ENCODE measurements around the gene EXOC6B. TPM values are rescaled to one million over a fixed set of nuclear protein-coding genes. Genes with fewer than 3 reads are reported as not detected.

The EXOC6B gene
- total RNA-seq, 1 experiment from 2014 or later: 26.5 TPM

GRCh38 chr2:72146347-72147302 is 679.2 kb downstream of the EXOC6B start:
- Histone ChIP-seq H3K27me3 (replicated peaks) (peaks cover 57% of the 10 kb centered on the region), H3K27ac (no peak overlapping the region), H3K4me3 (no peak overlapping the region), H3K4me1 (replicated peaks) (peaks cover 39% of the 10 kb centered on the region), H3K9me3 (replicated peaks) (peaks cover 11% of the 10 kb centered on the region), H3K36me3 (no peaks in the 10 kb centered on the region)
- peak in 1 of 2 experiments; percentile 37 for DNase-seq (ENCODE audit: low read depth in 1 of 2, low spot score in 2 of 2)

- peaks cover 55% of the 10 kb centered on the region for H3K27me3 ChIP-seq (replicated peaks)
- peaks cover 39% of the 10 kb centered on the region for H3K4me1 ChIP-seq (replicated peaks)
- H3K36me3 ChIP-seq: no peaks in the 10 kb centered on the region
- no peak overlapping the region; the same call in 1 of the 2 replicates for H3K4me3 ChIP-seq
- H3K27ac ChIP-seq: no peak overlapping the region
- no peak for DNase-seq (ENCODE audit: low read depth in 1 of 2, low spot score in 2 of 2)
- peaks cover 11% of the 10 kb centered on the region for H3K9me3 ChIP-seq (replicated peaks)
Observed at GRCh38 chr2:72145658-72146329, 680.0 kb downstream of the EXOC6B start.

- H3K4me3 ChIP-seq: peak overlapping the region; percentile 9
- peaks cover 39% of the 10 kb centered on the region for H3K4me1 ChIP-seq (replicated peaks)
- DNase-seq (ENCODE audit: low read depth in 1 of 2, low spot score in 2 of 2): peak in 1 of 2 experiments; percentile 35
- H3K27ac ChIP-seq: no peak overlapping the region
- H3K27me3 ChIP-seq (replicated peaks): peaks cover 53% of the 10 kb centered on the region
- peaks cover 11% of the 10 kb centered on the region for H3K9me3 ChIP-seq (replicated peaks)
- no peaks in the 10 kb centered on the region for H3K36me3 ChIP-seq
Observed at GRCh38 chr2:72145289-72145657, 680.6 kb downstream of the EXOC6B start.

- Histone ChIP-seq H3K4me3 (peak overlapping the region; percentile 9), H3K9me3 (replicated peaks) (peaks cover 11% of the 10 kb centered on the region), H3K4me1 (replicated peaks) (peaks cover 34% of the 10 kb centered on the region), H3K36me3 (no peaks in the 10 kb centered on the region), H3K27me3 (replicated peaks) (peaks cover 47% of the 10 kb centered on the region), H3K27ac (no peak overlapping the region)
- DNase-seq (ENCODE audit: low read depth in 1 of 2, low spot score in 2 of 2): peak in 1 of 2 experiments; percentile 43
Observed at GRCh38 chr2:72144632-72145288, 681.1 kb downstream of the EXOC6B start.

GRCh38 chr2:72144274-72144631 is 681.6 kb downstream of the EXOC6B start:
- Histone ChIP-seq H3K27me3 (replicated peaks) (peaks cover 42% of the 10 kb centered on the region), H3K36me3 (no peaks in the 10 kb centered on the region), H3K4me1 (replicated peaks) (peaks cover 31% of the 10 kb centered on the region), H3K27ac (no peak overlapping the region), H3K9me3 (replicated peaks) (peaks cover 11% of the 10 kb centered on the region), H3K4me3 (no peak overlapping the region)
- no peak for DNase-seq (ENCODE audit: low read depth in 1 of 2, low spot score in 2 of 2)

GRCh38 chr2:72143441-72144273 is 682.2 kb downstream of the EXOC6B start:
- Histone ChIP-seq H3K27me3 (replicated peaks) (peaks cover 38% of the 10 kb centered on the region), H3K4me3 (no peak overlapping the region), H3K4me1 (replicated peaks) (peaks cover 34% of the 10 kb centered on the region), H3K36me3 (no peaks in the 10 kb centered on the region), H3K27ac (no peak overlapping the region), H3K9me3 (replicated peaks) (peaks cover 11% of the 10 kb centered on the region)
- DNase-seq (ENCODE audit: low read depth in 1 of 2, low spot score in 2 of 2): peak in 1 of 2 experiments; percentile 37

GRCh38 chr2:72142570-72143440 is 683.0 kb downstream of the EXOC6B start:
- DNase-seq (ENCODE audit: low read depth in 1 of 2, low spot score in 2 of 2): peak in 1 of 2 experiments; percentile 42
- H3K27ac ChIP-seq: no peak overlapping the region
- H3K36me3 ChIP-seq: no peaks in the 10 kb centered on the region
- H3K4me1 ChIP-seq (replicated peaks): peaks cover 33% of the 10 kb centered on the region
- H3K4me3 ChIP-seq: no peak overlapping the region
- peaks cover 32% of the 10 kb centered on the region for H3K27me3 ChIP-seq (replicated peaks)
- peaks cover 11% of the 10 kb centered on the region for H3K9me3 ChIP-seq (replicated peaks)

GRCh38 chr2:72141881-72142451 is 683.9 kb downstream of the EXOC6B start:
- Histone ChIP-seq H3K27ac (no peak overlapping the region), H3K27me3 (replicated peaks) (peaks cover 25% of the 10 kb centered on the region), H3K36me3 (no peaks in the 10 kb centered on the region), H3K4me1 (replicated peaks) (peaks cover 31% of the 10 kb centered on the region), H3K4me3 (no peak overlapping the region), H3K9me3 (replicated peaks) (peaks cover 8% of the 10 kb centered on the region)
- no peak for DNase-seq (ENCODE audit: low read depth in 1 of 2, low spot score in 2 of 2)

- Histone ChIP-seq H3K36me3 (no peaks in the 10 kb centered on the region), H3K27me3 (replicated peaks) (peaks cover 17% of the 10 kb centered on the region), H3K27ac (no peak overlapping the region), H3K4me3 (no peak overlapping the region), H3K4me1 (replicated peaks) (peaks cover 26% of the 10 kb centered on the region), H3K9me3 (replicated peaks) (no peaks in the 10 kb centered on the region)
- peak in 1 of 2 experiments; percentile 31 for DNase-seq (ENCODE audit: low read depth in 1 of 2, low spot score in 2 of 2)
Observed at GRCh38 chr2:72141032-72141645, 684.7 kb downstream of the EXOC6B start.

- H3K36me3 ChIP-seq: no peaks in the 10 kb centered on the region
Observed at GRCh38 chr2:72140621-72140960, 685.2 kb downstream of the EXOC6B start.

GRCh38 chr2:72139874-72140620 is 685.8 kb downstream of the EXOC6B start:
- Histone ChIP-seq H3K27ac (no peak overlapping the region), H3K9me3 (replicated peaks) (no peaks in the 10 kb centered on the region), H3K4me1 (replicated peaks) (peaks cover 22% of the 10 kb centered on the region), H3K36me3 (no peaks in the 10 kb centered on the region), H3K4me3 (no peak overlapping the region), H3K27me3 (replicated peaks) (peaks cover 6% of the 10 kb centered on the region)
- peak in 1 of 2 experiments; percentile 36 for DNase-seq (ENCODE audit: low read depth in 1 of 2, low spot score in 2 of 2)

More at GRCh38 chr2:72140621-72140960, 685.2 kb downstream of the EXOC6B start:
- H3K27me3 ChIP-seq (replicated peaks): peaks cover 12% of the 10 kb centered on the region
- DNase-seq (ENCODE audit: low read depth in 1 of 2, low spot score in 2 of 2): peak in 1 of 2 experiments; percentile 30
- no peak overlapping the region for H3K4me3 ChIP-seq
- no peak overlapping the region for H3K27ac ChIP-seq
- peaks cover 26% of the 10 kb centered on the region for H3K4me1 ChIP-seq (replicated peaks)
- no peaks in the 10 kb centered on the region for H3K9me3 ChIP-seq (replicated peaks)

Data from SJSA1 (cell line).